Endothelial cell of umbilical vein (primary cell): Measurements from ENCODE around the gene SGSM2. TPM values are rescaled to one million over a fixed set of nuclear protein-coding genes. Genes with fewer than 3 reads are reported as not detected.

ENCODE experiments used
- BruUV-seq: library from RNA; stranded (reverse); fragments of 400-500 nt; replicated peaks from 2 replicates; lab custom pipeline; 2021; lab: Mats Ljungman, UMichigan
- CTCF ChIA-PET: fragments of 300-600, 350-600 bp; sonication (Branson Sonifier 250); formaldehyde crosslinking; loops from one replicate; lab custom pipeline; 2021; ENCODE audit warnings: antibody characterized with exemption, inconsistent platforms; lab: Charles Lee
- POLR2A ChIA-PET: fragments of 300-600, 350-600 bp; sonication (Branson Sonifier 250); formaldehyde crosslinking; loops from one replicate; lab custom pipeline; 2021; ENCODE audit warnings: antibody characterized with exemption, inconsistent platforms; lab: Charles Lee
- DNase-seq: peaks from one replicate; pipeline ENCODE4 v3.0.0-alpha.2; 2011; ENCODE audit warnings: low read depth, low spot score
- FAIRE-seq: peaks from 2 replicates; lab custom pipeline; 2011; peaks lifted over from hg19 to GRCh38; lab: Jason Lieb, UNC
- H2AFZ ChIP-seq: 2 replicates; pipeline ENCODE4 v1.6.0; 2012; ENCODE audit warnings: low read depth, low read length, control low read depth, inconsistent platforms
- H3K27ac ChIP-seq: 2 replicates; pipeline ENCODE4 v1.5.1; 2011; ENCODE audit warnings: low read depth, mild to moderate bottlenecking, control low read depth, low read length, moderate library complexity; ENCODE audit not compliant: insufficient read depth
- H3K27me3 ChIP-seq, 2 experiments: 2 replicates each; pipeline versions ENCODE4 v1.6.0 to v1.6.1; 2011; ENCODE audit warnings: low read length in 2 of 2, mixed read lengths in 1 of 2; ENCODE audit not compliant: control insufficient read depth in 2 of 2, insufficient read depth in 2 of 2
- H3K36me3 ChIP-seq, 2 experiments: 2 replicates in 1 of 2; 3 replicates in 1 of 2; pipeline ENCODE4 v1.5.1; 2011; ENCODE audit warnings: low read length in 2 of 2, mild to moderate bottlenecking in 1 of 2, moderate library complexity in 1 of 2; ENCODE audit not compliant: control insufficient read depth in 2 of 2, insufficient read depth in 2 of 2; ENCODE audit errors: extremely low read depth in 1 of 2
- H3K4me1 ChIP-seq: 3 replicates; pipeline ENCODE4 v1.5.1; 2011; ENCODE audit warnings: mild to moderate bottlenecking, low read length; ENCODE audit not compliant: control insufficient read depth, insufficient read depth; ENCODE audit errors: extremely low read depth
- H3K4me2 ChIP-seq: 2 replicates; pipeline ENCODE4 v1.6.1; 2011; ENCODE audit warnings: low read length, control low read depth, mixed read lengths; ENCODE audit not compliant: insufficient read depth
- H3K4me3 ChIP-seq, 3 experiments: fragments of 200-600 bp in 1 of 3; sonication (generic), shearing (Covaris generic) in 1 of 3; replicated peaks in 1 of 3; 2 replicates each; pipeline ENCODE4 v1.5.1; 2011 to 2016; ENCODE audit warnings: control low read depth in 3 of 3, low read length in 3 of 3, mild to moderate bottlenecking in 2 of 3, inconsistent platforms in 1 of 3, low read depth in 1 of 3, moderate library complexity in 1 of 3; ENCODE audit not compliant: insufficient read depth in 1 of 3
- H3K79me2 ChIP-seq: 2 replicates; pipeline ENCODE4 v1.6.0; 2012; ENCODE audit warnings: low read length, inconsistent platforms; ENCODE audit not compliant: control insufficient read depth, insufficient read depth
- H3K9ac ChIP-seq: replicated peaks from 2 replicates; pipeline ENCODE3; 2011; ENCODE audit warnings: low read length, control low read depth; ENCODE audit not compliant: insufficient read depth; ENCODE audit errors: extremely low read depth
- H3K9me1 ChIP-seq: replicated peaks from 3 replicates; pipeline ENCODE4 v1.6.0; 2011; ENCODE audit warnings: mild to moderate bottlenecking, low read length; ENCODE audit not compliant: control insufficient read depth, insufficient read depth; ENCODE audit errors: extremely low read depth
- H3K9me3 ChIP-seq: replicated peaks from 2 replicates; pipeline ENCODE4 v1.5.1; 2012; ENCODE audit warnings: low read length, inconsistent platforms; ENCODE audit not compliant: control insufficient read depth, insufficient read depth
- H4K20me1 ChIP-seq: replicated peaks from 2 replicates; pipeline ENCODE3; 2011; ENCODE audit warnings: mild to moderate bottlenecking, low read length; ENCODE audit not compliant: control insufficient read depth, insufficient read depth; ENCODE audit errors: extremely low read depth
- EZH2 ChIP-seq: IDR thresholded peaks from 2 replicates; pipeline ENCODE4 v1.6.1; 2012; ENCODE audit warnings: borderline replicate concordance, low read depth, mild to moderate bottlenecking, moderate library complexity, low read length, inconsistent platforms; ENCODE audit not compliant: severe bottlenecking
- FOS ChIP-seq: IDR thresholded peaks from 2 replicates; pipeline ENCODE4 v1.6.1; 2011; ENCODE audit warnings: mild to moderate bottlenecking, low read length, moderate library complexity, borderline replicate concordance; ENCODE audit not compliant: insufficient read depth
- GATA2 ChIP-seq: IDR thresholded peaks from 2 replicates; pipeline ENCODE4 v1.7.0; 2011; ENCODE audit warnings: low read depth, mild to moderate bottlenecking, moderate library complexity, mixed read lengths, low read length; ENCODE audit not compliant: insufficient read length, insufficient read depth
- JUN ChIP-seq: IDR thresholded peaks from 2 replicates; pipeline ENCODE4 v1.6.1; 2011; ENCODE audit warnings: borderline replicate concordance, low read depth; ENCODE audit not compliant: insufficient read length, insufficient read depth
- MAX ChIP-seq: IDR thresholded peaks from 2 replicates; pipeline ENCODE4 v1.6.1; 2011; ENCODE audit not compliant: insufficient read depth, insufficient read length
- MYC ChIP-seq: IDR thresholded peaks from one replicate; pipeline ENCODE4 v1.6.1; 2011; ENCODE audit warnings: mild to moderate bottlenecking, low read depth, low read length
- POLR2A ChIP-seq: IDR thresholded peaks from 2 replicates; pipeline ENCODE4 v1.6.1; 2012; ENCODE audit warnings: low read depth, mild to moderate bottlenecking, control low read depth, low read length
- POLR2AphosphoS5 ChIP-seq: IDR thresholded peaks from 2 replicates; pipeline ENCODE4 v1.6.1; 2012; ENCODE audit warnings: low read depth, mild to moderate bottlenecking, control low read depth, low read length, moderate library complexity; ENCODE audit not compliant: insufficient read depth
- dilution Hi-C: fragments of 300-500 bp; cut with MboI; formaldehyde crosslinking; loops from one replicate; pipeline ENCODE4 v1.15.0; 2019; ENCODE audit warnings: low sequenced_read_pairs; ENCODE audit not compliant: extremely low pct_ligation_motif_present
- intact Hi-C: fragments of 100-400 bp; cut with micrococcal nuclease; formaldehyde crosslinking; loops from one replicate; pipeline ENCODE4 v1.10.0; 2022
- polyA plus RNA-seq, 4 experiments: library from polyadenylated mRNA; depleted of rRNA in 3 of 4; stranded (reverse) in 3 of 4; unstranded in 1 of 4; fragments of >200 nt; gene quantifications; 2 replicates each; pipeline versions ENCODE4 v1.2.1 to v1.2.3, GENCODE V29; 2011 to 2012; ENCODE audit warnings: missing spikeins in 1 of 4
- total RNA-seq: library from RNA; stranded (reverse); gene quantifications from 2 replicates; pipeline ENCODE4 v1.2.3, GENCODE V29; 2021
- TF ChIP-seq, protein P1 (sequence below), 2 donors: IDR thresholded peaks; 1 replicate in 1 of 2; 2 replicates in 1 of 2; pipeline ENCODE4 v1.5.1; 2011; ENCODE audit warnings: low read length in 2 of 2, mild to moderate bottlenecking in 2 of 2, moderate library complexity in 2 of 2, control low read depth in 1 of 2, inconsistent platforms in 1 of 2, low read depth in 1 of 2; ENCODE audit not compliant: insufficient read depth in 1 of 2; ENCODE audit errors: extremely low read depth in 1 of 2

SGSM2 gene
- total and polyA plus RNA-seq, 2 donors (not counting 3 experiments of a cell fraction or from before 2014, with no cell fraction given): 61.6 to 94.5 TPM

GRCh38 chr17:2386400-2387085 is 49.2 kb downstream of the SGSM2 start:
- H4K20me1 ChIP-seq: no peaks in the 10 kb centered on the region
- no peaks in the 10 kb centered on the region for H3K27me3 ChIP-seq
- peaks cover under 1% of the 10 kb centered on the region for H3K4me1 ChIP-seq
- dilution Hi-C loops: no loop called here
- H3K79me2 ChIP-seq: no peaks in the 10 kb centered on the region
- H3K36me3 ChIP-seq: peaks cover 0 to 8% of the 10 kb centered on the region in 2 experiments
- H3K27ac ChIP-seq: no peak overlapping the region
- BruUV-seq: no TSS peak
- DNase-seq (no peak), FAIRE-seq (no peak)
- intact Hi-C loops: no loop called here
- no peaks in the 10 kb centered on the region for H3K9me3 ChIP-seq
- TF ChIP-seq MAX (no peak), GATA2 (no peak), EZH2 (no peak), MYC (no peak), FOS (no peak), POLR2A (no peak), JUN (no peak), POLR2AphosphoS5 (no peak)
- TF ChIP-seq, protein P1, sequence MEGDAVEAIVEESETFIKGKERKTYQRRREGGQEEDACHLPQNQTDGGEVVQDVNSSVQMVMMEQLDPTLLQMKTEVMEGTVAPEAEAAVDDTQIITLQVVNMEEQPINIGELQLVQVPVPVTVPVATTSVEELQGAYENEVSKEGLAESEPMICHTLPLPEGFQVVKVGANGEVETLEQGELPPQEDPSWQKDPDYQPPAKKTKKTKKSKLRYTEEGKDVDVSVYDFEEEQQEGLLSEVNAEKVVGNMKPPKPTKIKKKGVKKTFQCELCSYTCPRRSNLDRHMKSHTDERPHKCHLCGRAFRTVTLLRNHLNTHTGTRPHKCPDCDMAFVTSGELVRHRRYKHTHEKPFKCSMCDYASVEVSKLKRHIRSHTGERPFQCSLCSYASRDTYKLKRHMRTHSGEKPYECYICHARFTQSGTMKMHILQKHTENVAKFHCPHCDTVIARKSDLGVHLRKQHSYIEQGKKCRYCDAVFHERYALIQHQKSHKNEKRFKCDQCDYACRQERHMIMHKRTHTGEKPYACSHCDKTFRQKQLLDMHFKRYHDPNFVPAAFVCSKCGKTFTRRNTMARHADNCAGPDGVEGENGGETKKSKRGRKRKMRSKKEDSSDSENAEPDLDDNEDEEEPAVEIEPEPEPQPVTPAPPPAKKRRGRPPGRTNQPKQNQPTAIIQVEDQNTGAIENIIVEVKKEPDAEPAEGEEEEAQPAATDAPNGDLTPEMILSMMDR (IDR thresholded peaks at IDR 0.05; ENCODE audit: extremely low read depth in 1 of 2, insufficient read depth in 1 of 2, low read depth in 1 of 2, low read length in 2 of 2): no peak
- no peak overlapping the region for H3K4me2 ChIP-seq
- no peak overlapping the region for H3K9ac ChIP-seq
- no peak overlapping the region for H2AFZ ChIP-seq
- CTCF ChIA-PET: interaction anchor here (15.2 kb wide), 1 partner anchor 28 kb away, joined by 909 read pairs; no protein-coding TSS in a partner anchor
- H3K4me3 ChIP-seq: no peak overlapping the region
- H3K9me1 ChIP-seq: no peaks in the 10 kb centered on the region
- POLR2A ChIA-PET: no interaction called here
